Neural progenitor cell (in vitro differentiated cells): ENCODE measurements around the gene ABCD2. TPM values are rescaled to one million over a fixed set of nuclear protein-coding genes. Genes with fewer than 3 reads are reported as not detected.

Experiments
- DNase-seq: peaks from one replicate; pipeline ENCODE4 v3.0.0-alpha.2; 2016; ENCODE audit warnings: low spot score
- H2AFZ ChIP-seq: fragments of 200-600 bp; sonication (generic); replicated peaks from 2 replicates; pipeline ENCODE4 v1.6.1; 2016; ENCODE audit warnings: antibody characterized with exemption
- H3F3A ChIP-seq: fragments of 200-600 bp; sonication (generic); 2 replicates; pipeline ENCODE4 v1.6.1; 2016; ENCODE audit warnings: antibody characterized with exemption, low read depth
- H3K27ac ChIP-seq: fragments of 200-600 bp; sonication (generic); 2 replicates; pipeline ENCODE4 v1.5.1; 2016; ENCODE audit warnings: mild to moderate bottlenecking
- H3K27me3 ChIP-seq: fragments of 200-600 bp; sonication (generic); 2 replicates; pipeline ENCODE4 v1.6.1; 2016; ENCODE audit warnings: mild to moderate bottlenecking, moderate library complexity
- H3K36me3 ChIP-seq: fragments of 200-600 bp; sonication (generic); 2 replicates; pipeline ENCODE4 v1.5.1; 2016
- H3K4me1 ChIP-seq: fragments of 200-600 bp; sonication (generic); 2 replicates; pipeline ENCODE4 v1.6.1; 2016; ENCODE audit warnings: mixed run types
- H3K4me2 ChIP-seq: fragments of 200-600 bp; sonication (generic); 2 replicates; pipeline ENCODE4 v1.6.1; 2016
- H3K4me3 ChIP-seq: fragments of 200-600 bp; sonication (generic); 2 replicates; pipeline ENCODE4 v1.5.1; 2016
- H3K79me2 ChIP-seq: fragments of 200-600 bp; sonication (generic); 2 replicates; pipeline ENCODE4 v1.6.1; 2016; ENCODE audit warnings: low read depth
- H3K9ac ChIP-seq: fragments of 200-600 bp; sonication (generic); 2 replicates; pipeline ENCODE4 v1.6.1; 2016
- H3K9me3 ChIP-seq: fragments of 200-600 bp; sonication (generic); 2 replicates; pipeline ENCODE4 v1.5.1; 2016; ENCODE audit warnings: low read depth
- H4K20me1 ChIP-seq: fragments of 200-600 bp; sonication (generic); 2 replicates; pipeline ENCODE4 v1.6.1; 2016; ENCODE audit warnings: low read depth
- H3K27ac Mint-ChIP-seq: 3 replicates; pipeline ENCODE4 v1.8.0; 2021; ENCODE audit warnings: mixed read lengths
- H3K27me3 Mint-ChIP-seq: 2 replicates; pipeline ENCODE4 v1.8.0; 2022; ENCODE audit warnings: low read depth, mild to moderate bottlenecking, inconsistent platforms, moderate library complexity, mixed read lengths; ENCODE audit not compliant: insufficient read depth
- H3K36me3 Mint-ChIP-seq: 3 replicates; pipeline ENCODE4 v1.8.0; 2021; ENCODE audit warnings: mixed read lengths
- H3K4me1 Mint-ChIP-seq: 3 replicates; pipeline ENCODE4 v1.8.0; 2021; ENCODE audit warnings: mixed read lengths
- H3K4me3 Mint-ChIP-seq: 3 replicates; pipeline ENCODE4 v1.8.0; 2021; ENCODE audit warnings: mild to moderate bottlenecking, moderate library complexity, mixed read lengths
- H3K9me3 Mint-ChIP-seq: 3 replicates; pipeline ENCODE4 v1.8.0; 2020; ENCODE audit warnings: mixed read lengths
- EZH2 ChIP-seq: fragments of 200-600 bp; sonication (generic); IDR thresholded peaks from 2 replicates; pipeline ENCODE4 v1.6.1; 2017; ENCODE audit warnings: antibody characterized with exemption, mild to moderate bottlenecking, moderate library complexity
- EZH2phosphoT487 ChIP-seq: fragments of 200-600 bp; sonication (generic); IDR thresholded peaks from 2 replicates; pipeline ENCODE4 v1.6.1; 2017; ENCODE audit warnings: antibody characterized with exemption
- total RNA-seq: library from RNA; depleted of rRNA; stranded (reverse); fragments of >200 nt; gene quantifications from 2 replicates; pipeline ENCODE4 v1.2.3, GENCODE V29; 2015; ENCODE audit warnings: low replicate concordance
- TF ChIP-seq, protein P1 (sequence below): fragments of 200-600 bp; sonication (generic); IDR thresholded peaks from 2 replicates; pipeline ENCODE4 v1.5.1; 2017; ENCODE audit warnings: antibody characterized with exemption, mild to moderate bottlenecking

Gene ABCD2
- 0.04 TPM in 1 of 2 replicates, not detected in the other for total RNA-seq

DNA sequence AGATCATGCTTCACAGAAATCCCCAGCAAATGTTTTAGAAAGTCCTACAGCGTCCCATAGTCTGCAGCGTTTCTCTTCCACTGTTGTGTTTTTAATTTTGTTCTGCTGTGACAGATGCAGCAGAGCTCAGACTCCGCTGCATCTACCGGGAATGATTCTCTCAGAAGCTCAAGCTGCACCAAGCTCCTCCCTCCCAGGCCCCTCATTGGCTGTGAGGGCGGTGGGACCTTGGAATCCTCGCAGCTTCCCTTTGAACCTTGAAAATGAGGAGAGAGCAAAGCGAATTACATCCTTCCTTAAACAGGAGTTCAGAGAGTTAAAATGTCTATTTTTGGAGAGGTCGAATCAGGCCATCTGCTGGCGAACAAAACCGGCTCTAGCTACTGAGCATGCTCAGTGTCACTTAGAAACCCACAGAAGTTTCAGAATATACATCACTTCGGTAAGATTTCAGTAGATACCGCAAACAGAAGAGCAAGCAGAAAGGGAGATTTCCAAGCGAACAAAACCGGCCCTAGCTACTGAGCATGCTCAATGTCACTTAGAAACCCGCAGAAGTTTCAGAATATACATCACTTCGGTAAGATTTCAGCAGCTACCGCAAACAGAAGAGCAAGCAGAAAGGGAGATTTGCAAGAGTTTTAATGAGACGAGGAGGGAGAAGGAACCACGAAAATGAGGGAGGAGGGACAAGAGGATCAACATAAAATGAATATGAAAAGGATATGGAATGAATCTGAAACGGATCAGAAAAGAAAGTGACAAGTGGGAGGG lies at the start of gene ABCD2:
TSS of gene ABCD2 (minus strand) at position 144 of the 774 bp plus-strand sequence. CDS start 188 bp downstream, outside the sequence.
- peak within 1 kb of the TSS; percentile 53 for H3K4me3 ChIP-seq
- H3K4me3 Mint-ChIP-seq, result no peak within 1 kb of the TSS
- no peaks in the 10 kb centered on the region for H3K4me1 ChIP-seq
- no peaks in the 10 kb centered on the region for H3K36me3 ChIP-seq
- H3F3A ChIP-seq, result peaks cover 12% of the 10 kb centered on the region
- H3K4me2 ChIP-seq, result peak within 1 kb of the TSS; percentile 80
- TF ChIP-seq, protein P1, sequence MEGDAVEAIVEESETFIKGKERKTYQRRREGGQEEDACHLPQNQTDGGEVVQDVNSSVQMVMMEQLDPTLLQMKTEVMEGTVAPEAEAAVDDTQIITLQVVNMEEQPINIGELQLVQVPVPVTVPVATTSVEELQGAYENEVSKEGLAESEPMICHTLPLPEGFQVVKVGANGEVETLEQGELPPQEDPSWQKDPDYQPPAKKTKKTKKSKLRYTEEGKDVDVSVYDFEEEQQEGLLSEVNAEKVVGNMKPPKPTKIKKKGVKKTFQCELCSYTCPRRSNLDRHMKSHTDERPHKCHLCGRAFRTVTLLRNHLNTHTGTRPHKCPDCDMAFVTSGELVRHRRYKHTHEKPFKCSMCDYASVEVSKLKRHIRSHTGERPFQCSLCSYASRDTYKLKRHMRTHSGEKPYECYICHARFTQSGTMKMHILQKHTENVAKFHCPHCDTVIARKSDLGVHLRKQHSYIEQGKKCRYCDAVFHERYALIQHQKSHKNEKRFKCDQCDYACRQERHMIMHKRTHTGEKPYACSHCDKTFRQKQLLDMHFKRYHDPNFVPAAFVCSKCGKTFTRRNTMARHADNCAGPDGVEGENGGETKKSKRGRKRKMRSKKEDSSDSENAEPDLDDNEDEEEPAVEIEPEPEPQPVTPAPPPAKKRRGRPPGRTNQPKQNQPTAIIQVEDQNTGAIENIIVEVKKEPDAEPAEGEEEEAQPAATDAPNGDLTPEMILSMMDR, result no peak
- TF ChIP-seq EZH2, result no peak
- TF ChIP-seq EZH2phosphoT487, result no peak
- no peak within 1 kb of the TSS for H3K9ac ChIP-seq
- no peak within 1 kb of the TSS for H3K27ac ChIP-seq
- H2AFZ ChIP-seq, result peak within 1 kb of the TSS; percentile 98
- peak within 1 kb of the TSS; percentile 85 for H3K27ac Mint-ChIP-seq
- peaks cover 15% of the 10 kb centered on the region for H3K27me3 ChIP-seq
- H3K79me2 ChIP-seq, result no peaks in the 10 kb centered on the region
- H3K9me3 ChIP-seq, result no peaks in the 10 kb centered on the region
- peaks cover 10% of the 10 kb centered on the region for H3K4me1 Mint-ChIP-seq
- no peaks in the 10 kb centered on the region for H4K20me1 ChIP-seq
- DNase-seq, result peak; percentile 81
- H3K36me3 Mint-ChIP-seq, result no peaks in the 10 kb centered on the region
- H3K27me3 Mint-ChIP-seq, result no peaks in the 10 kb centered on the region
- no peaks in the 10 kb centered on the region for H3K9me3 Mint-ChIP-seq

DNA sequence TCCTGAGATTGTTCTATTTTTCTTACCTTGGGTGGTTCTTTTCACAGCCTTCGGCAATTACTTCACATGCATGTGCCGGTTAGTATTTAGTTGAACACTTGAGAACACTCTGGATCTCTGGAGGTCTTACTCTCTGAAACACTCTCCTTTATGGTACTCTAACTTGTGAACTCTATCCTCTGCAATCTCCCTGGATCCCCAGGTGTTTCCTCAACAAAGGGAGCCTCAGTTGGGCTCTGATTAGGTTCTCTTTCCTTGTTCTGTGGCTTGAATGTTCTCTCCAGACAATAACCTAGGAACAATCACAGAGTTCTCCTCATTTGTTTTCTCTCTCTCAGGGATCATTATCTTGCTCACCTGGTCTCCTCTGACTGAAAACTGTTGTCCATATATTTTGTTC lies 40.5 kb upstream of the ABCD2 start:
- peak overlapping the region; percentile 62 for H3K27ac Mint-ChIP-seq
- DNase-seq, result peak; percentile 52
- H3K9me3 ChIP-seq, result no peaks in the 10 kb centered on the region

DNA sequence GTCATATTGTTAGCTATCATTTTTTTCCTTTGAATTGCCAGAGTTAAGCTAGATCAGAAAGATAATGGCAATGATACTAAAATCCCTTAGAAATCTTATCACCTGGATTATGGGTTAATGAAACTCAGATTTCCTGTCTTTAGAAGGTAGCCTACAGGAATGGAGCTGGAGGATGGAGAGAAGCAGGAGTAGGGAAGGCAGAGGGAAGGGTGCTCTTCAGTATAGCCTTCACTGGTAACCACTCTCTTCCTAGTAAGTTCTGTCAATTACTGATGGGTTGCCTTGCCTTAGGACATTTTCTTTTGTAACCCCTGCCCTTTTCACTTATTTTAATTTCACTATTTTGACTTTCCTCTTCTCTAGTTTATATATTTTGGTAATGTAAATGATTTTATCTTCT lies 27.8 kb upstream of the ABCD2 start:
- no peak overlapping the region for H3K27ac Mint-ChIP-seq
- no peaks in the 10 kb centered on the region for H3K27me3 Mint-ChIP-seq
- H3F3A ChIP-seq, result no peaks in the 10 kb centered on the region
- no peak overlapping the region for H3K4me2 ChIP-seq
- no peaks in the 10 kb centered on the region for H3K4me1 Mint-ChIP-seq
- no peak overlapping the region for H3K27ac ChIP-seq
- H3K79me2 ChIP-seq, result no peaks in the 10 kb centered on the region
- H3K36me3 Mint-ChIP-seq, result no peaks in the 10 kb centered on the region
- H4K20me1 ChIP-seq, result no peaks in the 10 kb centered on the region
- H3K4me1 ChIP-seq, result no peaks in the 10 kb centered on the region
- H3K4me3 Mint-ChIP-seq, result no peak overlapping the region
- H3K9me3 Mint-ChIP-seq, result no peaks in the 10 kb centered on the region
- no peaks in the 10 kb centered on the region for H3K27me3 ChIP-seq
- TF ChIP-seq EZH2phosphoT487 (no peak), EZH2 (no peak)
- TF ChIP-seq, protein P1, result no peak
- no peak overlapping the region for H3K9ac ChIP-seq
- H3K36me3 ChIP-seq, result no peaks in the 10 kb centered on the region
- H2AFZ ChIP-seq, result no peak overlapping the region
- no peak for DNase-seq
- H3K4me3 ChIP-seq, result no peak overlapping the region
- no peaks in the 10 kb centered on the region for H3K9me3 ChIP-seq

More for the DNA sequence above, 40.5 kb upstream of the ABCD2 start:
- no peaks in the 10 kb centered on the region for H3K9me3 Mint-ChIP-seq
- no peaks in the 10 kb centered on the region for H3K36me3 Mint-ChIP-seq
- H3K4me3 Mint-ChIP-seq, result no peak overlapping the region
- Histone ChIP-seq H3K36me3 (no peaks in the 10 kb centered on the region), H2AFZ (no peak overlapping the region), H3K79me2 (no peaks in the 10 kb centered on the region), H3K27me3 (peaks cover 15% of the 10 kb centered on the region), H3F3A (peaks cover 9% of the 10 kb centered on the region), H3K27ac (no peak overlapping the region), H3K4me2 (no peak overlapping the region), H3K9ac (no peak overlapping the region), H3K4me1 (no peaks in the 10 kb centered on the region), H3K4me3 (no peak overlapping the region), H4K20me1 (no peaks in the 10 kb centered on the region)
- no peaks in the 10 kb centered on the region for H3K27me3 Mint-ChIP-seq
- TF ChIP-seq EZH2 (no peak), EZH2phosphoT487 (no peak)
- TF ChIP-seq, protein P1, result no peak
- H3K4me1 Mint-ChIP-seq, result no peaks in the 10 kb centered on the region
